ENCODE data around the gene LEMD2.

GRCh38 chr6:33731035-33731434 is 57.9 kb downstream of the LEMD2 start:
- TF ChIP-seq CTCF (conservative IDR thresholded peaks at IDR 0.05 in 1 of 2, IDR thresholded peaks at IDR 0.05 in 1 of 2; ENCODE audit: extremely low read depth in 1 of 2, insufficient read depth in 1 of 2, low read depth in 1 of 2, low read length in 2 of 2) (no peak), EZH2 (IDR thresholded peaks at IDR 0.05; ENCODE audit: borderline replicate concordance, low read length) (no peak)

All from mammary epithelial cell (primary cell).